Heart left ventricle (tissue), 13 donors: ENCODE results near the gene THOC1.

Source experiments
- CTCF ChIP-seq, 12 donors: fragments of 200-600 bp; sonication (generic) in 4 of 12; IDR thresholded peaks; one replicate each; pipeline versions ENCODE4 v1.5.0 to v1.8.0; 2018 to 2022; ENCODE audit warnings: antibody characterized with exemption in 12 of 12, mild to moderate bottlenecking in 5 of 12
- POLR2A ChIP-seq, 2 donors: fragments of 450-650 bp; IDR thresholded peaks; one replicate each; pipeline ENCODE4 v1.6.1; 2017; ENCODE audit warnings: antibody characterized with exemption in 2 of 2, mild to moderate bottlenecking in 2 of 2, moderate library complexity in 2 of 2
- donor health status: ischemic (EF 13 %, LVEDD 7.1; RV severe dilation, severe dysfunction).
- donor health status: DM: no; HTN: yes; CAD: no.
- donor health status: DM: no; HTN: no; CAD: no.
- donor health status: ischemic (EF 25% LVEDD 6.9; RV normal size, moderate dysfunction).
- donor health status: ischemic (EF 25% LVEDD 5.7; RV mildly dilated, moderate dysfunction).
- donor health status: ischemic (EF 35%, LVEDD 5.7; RV mildly dilated, moderate dysfunction).
- donor health status: nonischemic (EF 11% LVEDD 7.7; RV severe dilation, severe dysfunction).
- donor health status: DM: yes; HTN: yes; CAD: no.
- donor health status: PGD.
- donor health status: ischemic (EF 29% LVEDD 5.4; RV normal size, mild dysfunction).
- donor health status: nonischemic (EF 23%, LVEDD 6.1; RV moderate dilation, normal function).

- TF ChIP-seq CTCF (IDR thresholded peaks at IDR 0.05) (no peak), POLR2A (IDR thresholded peaks at IDR 0.05) (no peak)
Observed at GRCh38 chr18:255171-255570, 12.7 kb downstream of the THOC1 start.
